Activated CD4-positive, alpha-beta T cell treated with anti-CD3 and anti-CD28 coated beads for 48 hours (primary cell): ENCODE measurements around the gene PTX4.
"Not testable (repeated sequence)": the region's sequence is repeated elsewhere in the genome, so short reads cannot be mapped to it uniquely, and the experiment has no call there.

Experiments used
- DNase-seq: peaks from one replicate; pipeline ENCODE4 v3.0.0-alpha.2; 2020

The PTX4 gene

DNA sequence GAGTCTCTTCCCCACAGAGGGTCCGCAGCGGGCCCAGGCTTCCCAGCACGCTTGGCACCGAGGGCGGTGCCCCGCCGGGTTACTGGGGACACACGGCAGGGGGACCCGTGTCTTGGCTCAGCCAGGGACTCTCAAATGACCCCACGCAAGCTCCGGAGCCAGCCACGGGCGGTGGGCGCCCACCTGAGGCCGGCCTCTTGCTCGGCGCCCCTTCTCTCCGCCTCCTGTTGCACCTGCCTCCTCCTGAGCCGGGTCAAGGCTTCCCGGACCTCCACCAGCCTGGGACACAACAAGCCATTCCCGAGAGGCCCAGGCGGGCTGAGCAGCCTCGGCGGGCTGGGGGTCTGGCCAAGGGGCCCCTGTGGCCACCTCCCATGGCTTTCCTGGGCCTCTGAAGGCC, 46.0 kb downstream of the PTX4 start:
- DNase-seq, result no peak

DNA sequence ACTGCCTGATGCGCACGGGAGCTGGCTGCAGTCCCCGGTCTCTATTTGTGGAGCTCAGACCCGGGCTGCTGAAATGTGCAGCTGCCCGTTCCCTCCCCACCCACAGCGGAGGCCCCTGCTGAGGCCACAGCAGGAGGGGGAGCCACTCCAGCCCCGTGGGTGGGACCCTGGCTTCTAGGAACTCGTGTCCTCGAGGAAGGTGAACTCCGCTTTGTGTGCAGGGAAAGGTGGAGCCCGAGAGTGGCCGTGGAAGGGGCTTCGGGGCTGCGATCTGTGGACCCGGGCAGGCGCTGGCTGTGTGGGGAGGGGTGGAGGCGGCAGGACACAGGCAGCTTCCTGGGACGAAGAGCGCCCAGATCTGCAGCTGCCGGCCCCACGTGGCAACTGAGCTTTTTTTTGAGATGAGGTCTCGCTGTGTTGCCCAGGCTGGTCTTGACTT, 47.3 kb downstream of the PTX4 start:
- no peak for DNase-seq

DNA sequence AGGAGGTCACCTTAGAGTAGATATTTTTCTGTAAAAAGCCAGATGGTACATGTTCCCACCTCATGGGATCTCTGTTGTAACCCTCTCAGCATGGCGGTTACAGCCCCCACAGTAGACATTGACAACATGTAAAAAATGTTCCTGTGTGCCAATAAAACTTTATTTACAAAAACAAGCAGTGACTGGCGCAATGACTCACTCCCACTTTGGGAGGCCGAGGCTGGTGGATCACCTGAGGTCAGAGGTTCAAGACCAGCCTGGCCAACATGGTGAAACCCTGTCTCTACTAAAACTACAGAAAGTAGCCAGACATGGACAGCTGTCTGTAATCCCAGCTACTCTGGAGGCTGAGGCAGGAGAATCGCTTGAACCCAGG, 49.1 kb downstream of the PTX4 start:
- DNase-seq, result not testable (repeated sequence)

DNA sequence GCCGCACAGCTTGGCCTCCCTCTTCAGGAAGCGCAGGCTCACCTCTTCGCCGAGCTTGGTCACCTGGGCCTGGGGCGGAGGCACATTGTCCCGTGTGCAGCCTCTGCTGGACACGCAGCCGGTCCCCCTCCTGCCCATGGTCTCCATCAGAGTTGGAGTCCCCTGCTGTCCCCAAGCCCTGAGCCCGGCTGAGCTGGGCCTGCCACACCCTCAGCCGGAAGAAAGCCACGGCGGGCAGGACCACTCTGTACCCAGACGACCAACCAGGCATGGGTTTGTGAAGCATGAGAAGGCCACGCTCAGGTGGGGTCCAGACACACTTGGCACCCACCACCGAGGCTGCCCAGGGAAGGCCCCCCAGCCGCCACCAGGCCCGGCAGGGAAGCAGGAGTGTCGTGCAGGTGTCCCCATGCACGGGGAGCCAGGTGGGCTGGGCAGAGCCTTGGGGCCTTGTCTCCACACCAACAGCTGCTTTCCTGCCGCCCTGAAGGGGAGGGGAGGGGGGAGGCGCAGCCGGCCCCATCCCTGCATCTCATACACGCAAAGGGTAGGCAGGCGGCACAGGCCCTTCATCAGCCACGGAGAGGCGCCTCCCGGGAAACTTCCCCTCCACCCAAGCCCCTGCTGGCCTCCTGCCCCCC, 49.6 kb downstream of the PTX4 start:
- no peak for DNase-seq

DNA sequence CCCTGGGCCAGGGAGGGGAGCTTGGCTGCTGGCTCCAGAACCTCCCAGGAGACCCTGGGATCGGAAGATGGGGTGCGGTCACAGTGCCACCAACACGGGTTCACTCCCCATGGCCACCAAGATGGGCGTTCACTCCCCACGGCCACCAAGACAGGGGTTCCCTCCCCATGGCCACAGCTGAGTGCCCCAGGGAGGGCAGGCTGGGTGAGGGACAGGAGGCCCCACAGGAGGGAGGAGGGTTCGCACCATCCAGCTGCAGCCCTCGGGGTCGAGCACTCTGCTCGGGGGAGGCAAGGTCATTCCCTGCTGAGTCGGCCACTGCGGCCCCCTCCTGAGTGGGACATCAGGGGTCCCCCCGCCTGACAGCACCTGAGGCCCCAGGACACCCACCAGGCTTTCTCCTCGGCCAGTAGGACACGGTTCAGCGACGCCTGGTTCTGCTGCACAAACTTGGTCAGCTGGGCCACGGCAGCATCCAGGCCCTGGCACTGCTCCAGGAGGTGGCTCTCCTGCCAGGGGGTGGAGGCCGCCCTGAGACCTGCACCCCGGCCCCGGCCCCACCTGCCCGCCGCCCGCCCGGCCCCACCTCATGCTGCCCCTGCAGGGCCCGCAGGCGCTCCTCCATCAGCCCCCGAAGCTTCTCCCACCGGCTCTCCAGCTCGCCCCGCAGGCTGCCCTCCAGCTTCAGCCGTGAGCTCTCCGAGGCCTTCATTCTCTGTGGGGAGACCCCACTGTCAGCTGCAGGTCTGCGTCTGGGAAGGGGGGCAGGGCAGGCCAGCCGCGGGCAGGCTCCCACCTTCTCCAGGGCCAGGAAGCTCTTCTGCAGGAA, 50.3 kb downstream of the PTX4 start:
- no peak for DNase-seq

DNA sequence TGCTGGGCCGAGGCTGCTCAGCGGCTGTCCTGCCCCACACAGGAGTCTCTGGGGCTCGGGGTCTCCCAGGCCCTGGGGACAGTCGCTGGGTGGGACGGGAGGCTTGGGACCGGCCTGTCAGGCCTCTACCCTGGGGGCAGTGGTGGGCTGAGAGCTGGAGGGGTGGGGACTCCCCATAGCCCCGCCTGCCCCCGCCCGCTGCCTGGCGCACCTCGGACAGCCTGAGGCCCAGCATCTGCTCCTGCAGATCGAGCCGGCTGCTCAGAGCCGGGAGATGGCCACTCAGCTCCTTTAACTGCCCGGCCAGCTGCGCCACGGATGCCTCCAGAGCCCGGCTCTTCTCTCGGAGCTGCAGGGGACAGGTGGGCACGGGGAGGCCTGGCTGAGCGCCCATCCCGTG, 51.1 kb downstream of the PTX4 start:
- no peak for DNase-seq

DNA sequence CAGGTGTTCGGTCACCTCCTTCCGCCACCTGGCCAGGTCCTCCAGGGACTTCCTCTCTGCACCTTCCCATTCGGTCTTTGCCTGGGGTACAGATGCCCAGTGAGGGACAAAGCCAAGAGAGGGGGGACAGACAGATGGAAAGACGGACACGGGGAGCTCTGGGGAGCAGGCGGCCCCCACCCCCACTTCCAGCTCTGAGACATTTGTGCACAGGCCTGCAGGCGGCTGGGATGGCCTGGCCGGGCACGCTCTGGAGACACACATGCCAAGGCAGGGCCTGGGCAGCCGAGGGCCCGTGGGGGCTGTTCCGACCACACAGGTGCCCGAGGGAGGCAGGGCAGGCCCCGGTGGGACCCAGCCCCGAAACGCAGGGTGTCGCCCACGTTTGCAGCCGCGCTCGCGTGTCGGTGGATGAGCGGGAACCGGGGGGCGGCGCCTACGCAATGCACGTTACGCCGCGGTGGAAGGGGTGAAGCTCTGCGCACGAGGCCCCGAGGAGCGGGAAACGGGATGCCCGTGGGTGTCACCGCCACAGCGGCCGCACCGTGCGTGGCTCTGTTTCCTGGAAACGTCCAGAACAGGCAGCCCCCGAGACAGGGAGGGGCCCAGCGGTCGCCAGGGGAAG, 51.9 kb downstream of the PTX4 start:
- no peak for DNase-seq

DNA sequence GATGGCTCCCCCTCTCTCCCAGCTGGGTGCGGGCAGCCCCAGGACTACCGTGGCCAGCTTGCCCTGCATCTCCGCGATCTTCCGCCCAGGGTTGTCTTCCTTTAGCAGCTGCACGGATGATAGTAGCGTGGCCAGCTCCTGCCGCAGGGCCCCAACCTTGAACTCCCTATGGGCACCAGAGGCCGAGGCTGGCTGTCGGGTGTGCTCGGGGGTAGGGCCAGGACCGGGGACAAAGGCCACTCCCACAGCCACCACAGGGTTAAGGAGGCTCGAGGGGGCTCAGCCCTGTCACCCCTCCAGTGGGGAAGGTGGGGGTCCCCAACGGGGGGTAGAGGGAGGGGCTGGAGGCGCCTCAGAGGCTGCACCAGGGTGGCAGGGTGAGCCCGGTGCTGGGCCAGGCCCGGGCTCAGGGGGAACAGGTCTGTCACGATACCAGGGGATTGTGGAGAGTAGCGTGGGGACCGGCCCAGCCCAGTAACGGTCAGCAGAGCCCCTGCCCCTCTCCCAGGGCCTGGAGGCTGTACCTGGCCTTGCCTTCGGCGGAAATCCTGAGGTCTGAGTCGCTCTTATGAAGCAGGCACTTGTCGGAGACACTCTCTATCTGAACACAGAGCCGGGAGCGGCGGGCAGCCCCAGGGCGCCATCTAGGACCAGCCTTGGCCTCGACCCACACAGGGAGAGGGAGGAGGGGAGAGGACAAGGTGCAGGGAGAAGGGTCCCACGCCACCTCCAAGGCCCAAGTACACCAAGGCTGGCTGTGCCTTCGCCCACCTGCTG, 52.6 kb downstream of the PTX4 start:
- no peak for DNase-seq
